Midbrain (tissue), 1 donor: ENCODE measurements around the gene NLGN1.
A peak's percentile ranks its signal among the peaks of the same experiment; 100 is the strongest.

Experiments
- DNase-seq: peaks from one replicate; lab custom pipeline; 2025; lab: John Stamatoyannopoulos, UW

Gene NLGN1

DNA sequence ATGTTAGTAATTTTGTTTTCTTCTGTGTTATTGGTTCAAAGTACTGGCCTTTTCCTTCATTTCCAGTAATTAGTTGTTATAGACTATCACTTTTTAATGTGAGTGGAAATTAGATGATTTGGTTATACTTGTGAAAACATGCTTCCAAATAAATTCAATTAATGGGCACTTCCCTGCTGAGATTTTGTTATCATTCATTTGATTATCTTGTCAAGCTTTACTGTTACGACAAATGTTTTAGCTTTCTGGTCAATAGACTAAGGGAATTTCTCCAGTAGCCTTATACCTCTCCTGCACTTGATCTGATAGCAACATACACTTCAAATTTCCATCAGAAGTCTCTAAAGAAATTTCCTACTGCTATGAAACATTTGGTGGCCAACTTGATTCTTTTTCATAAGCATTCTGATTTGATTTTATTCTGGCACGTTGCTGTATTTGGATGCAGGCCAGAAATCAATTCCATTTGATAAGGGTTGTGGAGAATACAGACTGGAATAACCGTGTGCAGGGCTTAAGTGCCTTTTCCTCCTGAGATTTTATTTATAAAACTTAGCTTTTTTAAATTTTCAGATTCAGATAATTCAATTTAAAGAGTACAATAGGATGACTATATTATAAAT, 887.8 kb downstream of the NLGN1 start:
- DNase-seq = no peak

DNA sequence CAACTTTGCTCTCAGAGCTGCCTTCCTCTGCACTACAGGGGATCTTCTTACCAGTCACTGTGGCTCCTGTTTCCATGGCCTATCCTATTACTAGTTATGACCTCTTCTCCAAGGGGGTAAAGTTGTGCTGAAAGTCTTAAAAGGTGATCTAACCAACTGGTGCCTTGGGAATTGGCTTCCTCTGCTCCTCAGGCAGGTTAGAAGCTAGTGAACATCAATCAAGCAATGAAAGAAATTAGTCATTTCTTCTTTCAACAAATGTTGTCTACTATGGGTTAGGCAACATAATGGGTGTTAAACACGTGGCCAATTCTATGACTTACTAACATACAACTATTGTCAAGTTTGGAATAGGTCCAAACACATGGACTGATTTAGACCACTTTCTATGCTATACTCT, 890.2 kb downstream of the NLGN1 start:
- no peak for DNase-seq

DNA sequence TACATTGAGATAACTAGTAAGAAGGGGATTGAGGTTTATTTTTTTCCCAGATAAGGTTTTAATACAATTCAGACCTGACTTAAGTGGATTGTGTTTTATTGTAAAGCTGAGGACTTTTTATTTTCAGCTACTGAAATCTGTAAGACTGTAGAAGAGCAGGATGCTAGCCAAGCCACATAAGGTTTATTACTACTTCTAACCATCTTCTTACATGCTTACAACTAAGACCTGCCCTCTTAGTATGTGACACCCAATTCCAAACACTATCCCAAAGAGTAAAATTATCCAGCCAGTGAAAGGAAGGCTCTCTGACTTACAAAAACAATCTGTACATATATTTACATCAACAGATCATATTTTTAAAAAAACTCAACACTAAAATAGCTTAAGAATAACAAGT, 897.1 kb downstream of the NLGN1 start:
- no peak for DNase-seq

DNA sequence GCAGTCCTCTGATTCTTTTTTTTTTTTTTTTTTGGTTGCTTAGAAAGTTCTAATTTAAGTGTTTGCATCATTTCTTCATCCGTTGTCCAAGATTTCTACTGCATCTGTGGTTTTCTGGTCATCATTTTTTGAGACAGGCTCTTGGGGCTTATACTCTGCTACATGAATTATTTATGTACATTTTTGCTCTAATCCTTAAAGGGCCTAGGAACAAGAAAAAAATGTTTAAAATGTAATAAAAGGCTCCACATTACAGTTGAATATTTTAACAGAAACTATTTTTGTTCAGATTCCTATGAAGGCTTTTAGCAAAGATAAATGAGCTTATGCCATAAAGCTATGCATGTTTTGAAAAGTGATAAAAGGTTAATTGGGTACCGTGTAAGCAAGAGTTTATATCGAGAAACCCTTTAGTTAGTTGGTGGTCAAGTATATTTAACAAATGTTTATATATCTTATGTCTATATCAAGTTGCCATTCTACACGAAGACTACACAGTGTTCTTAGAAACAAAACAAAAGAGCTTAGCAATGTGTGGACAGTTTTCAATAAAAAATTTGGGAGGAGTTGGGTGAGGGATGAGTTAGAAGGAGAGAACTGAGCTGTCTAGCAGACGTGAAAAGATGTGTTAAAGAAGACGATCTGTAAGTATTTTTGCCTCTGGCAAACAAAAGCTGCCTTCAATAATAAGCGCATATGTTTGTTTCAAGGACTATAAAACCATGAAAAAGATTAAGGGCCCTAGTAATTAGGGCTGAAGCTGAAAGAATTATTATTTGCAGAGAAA, 898.0 kb downstream of the NLGN1 start:
- DNase-seq = no peak

DNA sequence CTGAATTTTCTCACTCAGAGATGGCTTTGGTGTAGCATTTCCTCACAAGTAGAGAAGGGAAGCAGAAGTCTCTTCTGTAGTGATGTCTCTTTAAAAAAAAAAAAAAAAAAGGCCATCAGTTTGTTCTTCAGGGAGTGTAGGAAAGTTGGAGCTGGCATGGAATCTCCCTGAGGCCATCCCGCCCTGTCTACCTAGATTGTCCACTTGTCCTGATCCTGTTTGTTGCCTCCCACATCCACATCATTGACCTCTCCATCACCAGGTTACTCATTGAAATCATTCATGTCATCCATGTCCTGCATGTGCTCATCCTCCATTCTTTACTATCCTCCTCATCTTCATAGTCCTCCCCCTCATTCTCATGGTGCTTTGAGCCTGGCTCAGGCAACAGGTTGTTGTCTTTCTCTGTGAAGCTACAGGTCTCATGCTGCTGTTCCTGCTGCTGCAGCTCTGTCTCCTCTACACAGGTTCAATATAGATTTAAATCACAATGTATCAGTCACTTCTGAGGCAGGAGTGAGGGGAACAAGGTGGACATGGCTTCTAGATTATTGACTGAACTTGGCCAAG, 905.3 kb downstream of the NLGN1 start:
- no peak for DNase-seq

DNA sequence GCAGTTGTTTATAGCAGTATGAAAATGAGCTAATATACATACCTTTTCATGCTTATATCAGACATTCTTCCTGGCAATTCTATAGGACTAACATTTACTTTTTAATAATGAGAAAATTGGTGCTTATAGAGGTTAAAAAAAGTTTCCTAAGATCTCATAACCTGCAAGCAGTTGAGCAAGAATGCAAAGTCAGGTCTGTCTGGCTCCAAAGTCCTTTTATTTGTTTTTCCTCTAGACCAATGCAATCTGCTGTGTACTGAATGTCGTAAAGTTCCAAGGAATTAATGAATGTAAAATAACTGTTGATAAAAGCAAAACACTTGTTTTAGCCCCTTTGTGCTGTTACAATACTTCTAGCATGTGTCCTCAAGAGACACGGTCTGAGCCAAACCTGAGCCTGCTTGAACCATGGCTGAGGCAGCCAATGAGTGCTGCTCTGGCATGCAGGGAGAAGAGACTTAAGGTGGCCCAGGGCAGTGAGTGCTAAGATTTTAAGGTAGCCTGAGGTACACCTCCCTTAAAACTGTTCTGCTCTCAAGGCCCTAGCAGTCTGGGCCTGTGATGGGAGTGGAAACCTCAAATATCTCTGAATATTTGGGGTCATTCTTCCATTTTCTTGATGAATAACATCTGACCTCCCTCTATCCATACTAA, 906.5 kb downstream of the NLGN1 start:
- DNase-seq = no peak

DNA sequence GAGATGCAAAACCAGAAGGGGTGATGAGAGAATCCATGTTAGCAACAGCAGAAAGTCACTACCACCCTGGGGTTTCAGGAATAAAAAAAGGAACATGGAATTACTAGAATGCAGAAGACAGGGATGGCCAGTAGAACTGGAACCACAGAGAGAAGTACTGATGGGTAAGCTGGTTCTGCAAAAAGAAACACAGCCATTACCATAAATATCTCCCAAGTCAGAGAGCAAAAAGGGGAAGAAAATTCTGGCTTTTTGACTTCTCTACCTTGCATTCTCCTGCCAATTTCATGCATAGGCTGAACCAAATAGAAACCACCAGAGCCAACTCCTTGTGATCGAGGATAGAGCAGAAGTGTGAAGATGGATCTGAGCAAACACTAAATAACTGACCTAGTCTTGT, 911.2 kb downstream of the NLGN1 start:
- peak; percentile 18 for DNase-seq

DNA sequence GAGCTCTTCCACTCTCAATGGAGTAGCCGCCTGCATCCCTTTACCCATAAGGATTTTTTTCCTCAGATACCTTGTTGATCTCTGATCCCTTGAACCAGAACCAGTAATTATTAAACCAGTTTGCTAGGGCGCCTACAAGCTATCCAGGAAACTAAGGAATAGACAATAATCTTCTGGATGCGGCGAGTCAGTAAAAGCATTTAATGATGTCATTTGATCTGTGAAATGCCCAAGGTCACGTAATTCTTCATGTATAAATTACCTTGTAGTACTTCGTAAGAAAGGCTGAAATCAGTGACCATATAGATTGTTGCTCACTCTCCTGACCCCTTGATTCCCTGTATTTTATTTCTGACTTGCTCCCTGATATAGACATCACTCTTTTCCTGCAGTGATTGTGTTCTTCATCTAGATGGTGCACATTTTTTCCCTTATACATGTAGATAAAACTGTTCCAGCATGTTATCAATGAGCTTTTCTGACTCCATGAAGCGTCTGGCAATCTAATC, 913.0 kb downstream of the NLGN1 start:
- no peak for DNase-seq

DNA sequence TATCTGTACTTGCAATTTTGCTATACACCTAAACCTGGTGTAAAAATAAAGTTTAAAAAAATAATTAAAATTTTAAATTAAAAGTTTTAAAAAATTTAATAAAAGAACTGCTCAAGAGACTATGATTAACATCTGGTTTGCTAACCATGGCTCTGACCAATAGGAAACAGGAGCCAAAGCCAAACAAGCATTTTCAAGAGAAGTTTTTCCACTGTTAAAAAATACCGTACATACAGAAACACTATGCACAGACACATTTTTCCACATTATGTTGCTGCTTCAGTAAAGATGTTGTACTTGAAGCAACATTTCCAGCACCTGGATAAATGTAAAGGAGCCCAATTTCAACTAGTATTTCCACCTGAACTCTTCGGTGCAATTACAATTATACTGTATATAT, 917.7 kb downstream of the NLGN1 start:
- no peak for DNase-seq

DNA sequence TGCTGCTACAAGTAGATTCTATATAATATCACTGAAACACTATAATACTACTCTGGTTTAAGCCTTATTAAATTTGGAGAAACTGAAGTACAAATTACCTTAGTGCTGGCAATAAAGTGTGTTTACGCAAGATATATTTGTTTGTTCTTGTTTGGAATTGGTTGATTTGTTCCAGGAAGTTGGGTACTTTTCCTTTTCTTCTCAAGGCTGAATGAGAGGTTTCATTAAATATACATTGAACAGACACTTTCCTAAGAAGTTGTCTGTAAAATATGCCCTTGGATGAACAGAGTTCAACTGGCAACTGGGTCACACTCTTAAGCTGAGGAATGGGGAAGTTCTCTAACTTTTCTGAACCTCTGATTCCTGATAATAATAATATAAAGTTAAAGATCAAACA, 919.5 kb downstream of the NLGN1 start:
- no peak for DNase-seq

DNA sequence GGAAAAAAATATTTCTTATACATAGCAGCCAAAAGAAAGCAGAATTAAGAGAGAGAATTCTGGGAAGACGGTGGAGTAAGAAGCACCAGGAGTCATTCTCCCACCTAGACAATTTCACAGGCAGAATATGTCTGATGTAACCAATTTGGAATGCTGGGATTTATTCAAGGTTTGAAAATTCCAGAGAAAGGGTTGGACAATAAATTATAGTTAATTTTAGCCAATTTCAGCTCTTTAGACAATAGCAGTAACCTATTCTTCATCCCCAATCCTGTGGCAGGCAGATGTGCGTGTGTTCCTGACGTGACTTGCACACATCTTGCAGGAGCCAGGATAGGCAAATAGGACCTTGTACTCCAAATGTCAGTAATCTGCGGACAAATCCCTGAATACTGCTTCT, 920.6 kb downstream of the NLGN1 start:
- no peak for DNase-seq

DNA sequence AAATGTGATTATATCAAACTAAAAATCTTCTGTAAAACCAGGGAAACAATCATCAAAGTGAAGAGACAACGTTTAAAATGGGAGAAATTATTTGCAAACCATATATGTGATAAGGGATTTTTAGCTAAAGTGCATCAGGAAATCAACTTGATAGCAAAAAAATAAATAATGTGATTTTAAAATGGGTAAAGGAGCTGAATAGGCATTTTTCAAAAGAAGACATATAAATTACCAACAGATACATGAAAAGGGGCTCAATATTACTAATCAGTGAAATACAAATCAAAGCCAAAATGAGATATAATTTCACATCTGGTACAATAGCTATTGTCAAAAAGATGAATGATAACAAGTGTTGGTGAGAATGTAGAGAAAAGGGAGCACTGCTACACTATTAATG, 924.0 kb downstream of the NLGN1 start:
- no peak for DNase-seq

DNA sequence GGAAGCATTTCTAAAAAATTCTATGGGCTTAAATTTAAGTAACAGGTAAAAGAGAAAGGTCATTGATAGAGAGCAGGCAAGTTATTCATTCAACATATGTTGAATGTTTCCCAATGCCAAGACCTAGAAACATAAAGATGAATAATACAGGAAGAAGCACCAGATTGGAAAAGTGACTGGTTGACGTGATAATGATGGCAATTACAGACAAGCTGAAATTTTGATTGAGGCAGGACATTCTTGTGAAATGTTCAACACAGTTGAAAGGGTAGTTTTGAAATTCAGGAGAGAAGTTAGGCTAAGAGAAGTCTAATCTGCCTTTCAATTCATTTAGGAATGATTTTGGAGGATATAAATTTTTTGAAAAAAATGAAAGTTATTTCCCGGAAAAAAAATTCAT, 925.2 kb downstream of the NLGN1 start:
- DNase-seq = no peak

DNA sequence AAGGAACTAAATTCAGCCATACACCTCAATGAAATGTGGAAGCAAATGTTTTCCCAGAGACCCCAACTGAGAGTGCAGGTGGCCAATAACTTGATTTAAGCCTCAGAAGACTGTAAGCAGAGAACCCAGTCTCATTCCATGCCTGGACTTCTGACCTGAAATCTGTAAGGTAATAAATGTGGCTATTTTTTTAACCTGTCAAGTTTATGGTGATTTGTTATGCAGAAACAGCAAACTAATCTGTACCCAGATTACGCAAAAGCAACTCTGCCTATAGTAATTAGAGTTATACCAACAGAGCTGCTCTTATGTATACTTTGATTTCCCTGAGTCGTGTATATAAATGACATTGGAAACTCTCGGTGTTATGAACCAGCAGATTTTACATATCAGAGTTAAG, 927.6 kb downstream of the NLGN1 start:
- DNase-seq = no peak

DNA sequence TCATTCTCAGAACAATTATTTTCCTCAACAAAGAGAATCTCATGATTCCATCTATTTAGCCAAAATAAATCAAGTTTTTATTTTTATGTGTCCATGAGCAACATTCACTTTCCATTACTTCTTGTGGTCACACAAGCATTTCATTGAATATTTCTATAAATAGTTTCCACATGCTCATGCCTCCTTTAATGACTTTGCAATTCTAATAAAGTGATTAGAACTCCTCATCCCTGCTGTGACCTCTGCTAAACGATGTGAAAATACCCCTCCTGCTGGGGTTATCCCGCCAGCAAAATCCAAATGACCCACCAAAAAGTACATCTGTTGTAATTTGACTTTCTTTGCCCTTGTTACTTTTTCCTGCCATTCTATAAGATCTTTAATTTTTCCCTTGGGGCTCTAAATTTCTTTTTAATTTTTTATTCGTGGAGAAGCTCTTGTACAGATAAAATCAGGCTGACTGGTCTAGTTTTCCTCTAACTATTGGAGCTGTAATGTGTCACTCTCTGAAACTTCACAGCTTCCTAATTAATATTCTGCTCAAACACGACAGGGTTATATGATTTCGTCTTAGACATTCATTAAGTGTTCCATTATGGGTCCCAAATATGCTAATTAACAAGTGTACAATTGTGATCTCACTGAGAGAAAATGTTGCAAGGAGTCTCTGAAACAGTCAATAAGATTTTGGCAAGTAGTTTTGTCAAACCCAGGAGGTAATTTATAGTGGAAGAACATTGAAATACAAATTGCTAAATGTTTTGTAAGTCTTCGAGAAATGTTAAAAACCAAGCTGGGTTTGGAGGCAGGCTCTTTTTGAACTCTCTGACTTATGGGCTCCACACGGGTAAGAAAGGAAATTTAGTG, 928.5 kb downstream of the NLGN1 start:
- DNase-seq = no peak

DNA sequence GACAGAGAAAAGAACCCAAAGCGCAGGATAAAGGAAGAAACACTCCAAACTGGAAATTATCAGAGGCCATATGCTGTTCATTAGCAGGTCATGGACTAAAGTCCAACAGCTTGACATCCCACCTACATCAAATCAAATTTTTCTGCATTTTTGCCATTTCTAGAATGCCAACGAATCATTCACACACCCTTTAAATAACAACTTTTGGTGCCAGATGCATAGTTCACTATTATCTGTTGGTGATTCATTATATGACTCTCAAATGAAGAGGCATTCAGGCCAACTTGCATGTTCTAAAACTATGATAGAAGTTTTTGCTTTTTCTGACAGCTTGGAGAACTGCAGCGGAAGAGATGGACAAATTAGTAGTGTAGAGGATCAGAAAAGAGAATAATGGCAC, 931.8 kb downstream of the NLGN1 start:
- no peak for DNase-seq

DNA sequence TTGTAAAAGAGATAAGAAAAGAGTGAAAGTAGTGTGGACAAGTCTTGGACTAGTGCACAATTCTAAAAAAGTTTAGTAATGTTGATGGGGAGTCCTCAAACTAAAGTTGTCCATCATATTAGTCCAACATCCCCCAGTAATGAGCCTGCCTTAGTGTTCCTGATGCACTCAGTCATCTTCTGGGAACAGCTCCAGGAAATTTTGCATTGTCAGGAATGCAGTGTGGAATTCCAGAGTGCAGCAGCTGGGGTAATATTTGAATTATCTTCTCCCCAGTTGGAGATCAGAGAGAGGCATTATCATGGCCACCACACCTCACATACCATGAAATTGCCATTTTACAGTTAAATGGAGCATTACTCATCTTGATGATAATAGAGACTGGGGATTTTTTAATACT, 932.8 kb downstream of the NLGN1 start:
- DNase-seq = no peak

DNA sequence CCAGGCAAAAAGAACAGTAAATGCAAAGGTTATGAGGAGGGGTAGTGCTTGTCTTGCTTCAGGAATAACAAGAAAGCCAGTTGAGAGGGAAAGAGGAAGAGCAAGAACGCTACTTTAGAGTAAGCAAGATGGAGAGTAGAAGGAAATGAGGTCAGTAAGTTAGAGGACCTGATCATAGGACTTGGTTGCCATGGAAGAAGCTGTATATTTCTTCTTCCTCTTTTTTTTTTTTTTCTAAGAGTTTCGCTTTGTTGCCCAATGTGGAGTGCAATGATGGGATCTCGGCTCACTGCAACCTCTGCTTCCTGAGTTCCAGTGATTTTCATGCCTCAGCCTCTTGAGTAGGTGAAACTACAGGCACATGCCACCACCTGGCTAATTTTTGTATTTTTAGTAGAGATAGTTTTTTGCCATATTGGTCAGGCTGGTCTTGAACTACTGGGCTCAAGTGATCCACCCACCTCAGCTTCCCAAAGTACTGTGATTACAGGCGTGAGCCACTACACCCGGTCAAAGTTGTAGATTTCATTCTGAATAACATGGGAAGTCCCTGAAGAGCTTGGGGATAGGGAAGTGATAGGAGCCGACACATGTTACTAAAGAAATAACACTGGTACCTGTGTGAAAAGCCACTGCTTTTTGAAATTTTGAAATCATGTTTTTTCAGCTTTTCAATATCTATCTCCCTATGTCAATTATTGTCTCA, 933.7 kb downstream of the NLGN1 start:
- DNase-seq = no peak

DNA sequence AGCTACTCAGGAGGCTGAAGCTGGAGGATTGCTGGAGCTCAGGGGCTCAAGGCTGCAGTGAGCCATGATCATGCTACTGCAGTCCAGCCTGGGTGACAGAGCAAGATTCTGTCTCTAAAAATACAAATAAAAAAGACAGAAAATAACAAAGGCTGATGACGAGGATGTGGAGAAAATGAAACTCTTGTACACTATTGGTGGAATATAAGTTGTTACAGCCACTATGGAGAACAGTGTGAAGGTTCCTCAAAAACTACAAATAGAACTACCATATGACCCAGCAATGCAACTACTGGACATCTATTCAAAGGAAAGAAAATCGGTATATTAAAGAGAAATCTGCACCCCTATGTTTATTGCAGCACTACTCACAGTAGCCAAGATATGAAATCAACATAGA, 934.8 kb downstream of the NLGN1 start:
- DNase-seq = no peak

DNA sequence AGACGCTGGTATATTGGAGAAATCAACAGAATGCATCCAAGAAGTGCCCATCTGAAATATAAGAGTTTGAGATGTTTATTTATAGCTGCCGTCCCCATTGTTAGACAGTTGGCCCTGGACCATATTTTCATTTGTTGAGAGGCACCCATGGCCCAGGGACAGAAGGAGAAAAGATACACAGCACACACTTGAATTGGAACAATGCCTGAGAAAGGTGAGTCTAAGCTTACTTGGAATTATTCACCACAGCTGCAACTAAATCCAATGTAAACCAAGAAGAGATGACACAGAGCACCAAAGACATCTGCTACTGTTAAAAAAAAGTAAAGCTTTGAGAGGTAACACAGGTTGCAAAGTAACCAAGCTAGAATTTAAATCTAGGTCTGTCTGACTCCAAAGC, 936.1 kb downstream of the NLGN1 start:
- DNase-seq = no peak

DNA sequence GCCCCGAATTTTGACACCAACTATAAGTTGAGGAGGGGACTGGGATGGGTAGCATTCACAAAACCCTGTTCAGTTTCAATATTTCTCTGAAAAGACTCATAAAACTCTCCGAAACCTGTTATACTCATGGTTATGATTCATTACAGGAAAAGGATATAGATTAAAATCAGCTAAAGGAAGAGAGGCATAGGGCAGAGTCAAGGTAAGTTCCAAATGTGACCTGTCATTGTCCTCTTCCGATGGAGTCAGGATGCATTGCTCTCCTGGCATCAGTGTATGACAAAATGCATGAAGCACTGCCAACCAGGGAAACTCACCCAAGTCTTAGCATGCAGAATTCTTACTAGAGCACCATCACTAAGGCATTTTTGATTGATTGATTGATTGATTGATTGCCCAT, 936.6 kb downstream of the NLGN1 start:
- DNase-seq = no peak
